ENCODE measurements around the gene SRSF7.

SRSF7 gene

GRCh38 chr2:38754049-38754448 is 2.9 kb upstream of the SRSF7 start:
- no peak for DNase-seq (ENCODE audit: low read depth, low spot score)

- DNase-seq (ENCODE audit: low read depth, low spot score) = no peak
Measured at GRCh38 chr2:38751596-38752410, 642 bp upstream of the SRSF7 start.

GRCh38 chr2:38750011-38750890 is 910 bp downstream of the SRSF7 start:
- no peak for DNase-seq (ENCODE audit: low read depth, low spot score)

GRCh38 chr2:38748943-38749804 is 2.0 kb downstream of the SRSF7 start:
- DNase-seq (ENCODE audit: low read depth, low spot score) = no peak

GRCh38 chr2:38748391-38748790 is 2.8 kb downstream of the SRSF7 start:
- DNase-seq (ENCODE audit: low read depth, low spot score) = no peak

GRCh38 chr2:38747819-38748218 is 3.3 kb downstream of the SRSF7 start:
- no peak for DNase-seq (ENCODE audit: low read depth, low spot score)

- no peak for DNase-seq (ENCODE audit: low read depth, low spot score)
Measured at GRCh38 chr2:38747007-38747424, 4.1 kb downstream of the SRSF7 start.

- DNase-seq (ENCODE audit: low read depth, low spot score) = no peak
Measured at GRCh38 chr2:38745267-38745666, 5.9 kb downstream of the SRSF7 start.

GRCh38 chr2:38744399-38744780 is 6.8 kb downstream of the SRSF7 start:
- no peak for DNase-seq (ENCODE audit: low read depth, low spot score)

GRCh38 chr2:38743672-38744398 is 7.3 kb downstream of the SRSF7 start:
- DNase-seq (ENCODE audit: low read depth, low spot score) = no peak

- no peak for DNase-seq (ENCODE audit: low read depth, low spot score)
Measured at GRCh38 chr2:38742797-38743559, 8.2 kb downstream of the SRSF7 start.

GRCh38 chr2:38740851-38741731 is 10.1 kb downstream of the SRSF7 start:
- peak; percentile 7 for DNase-seq (ENCODE audit: low read depth, low spot score)

- no peak for DNase-seq (ENCODE audit: low read depth, low spot score)
Measured at GRCh38 chr2:38739524-38739923, 11.6 kb downstream of the SRSF7 start.

GRCh38 chr2:38737925-38738324 is 13.2 kb downstream of the SRSF7 start:
- DNase-seq (ENCODE audit: low read depth, low spot score) = no peak

- peak; percentile 40 for DNase-seq (ENCODE audit: low read depth, low spot score)
Measured at GRCh38 chr2:38737000-38737698, 14.0 kb downstream of the SRSF7 start.

GRCh38 chr2:38735999-38736320 is 15.2 kb downstream of the SRSF7 start:
- DNase-seq (ENCODE audit: low read depth, low spot score) = no peak

GRCh38 chr2:38734299-38735058 is 16.7 kb downstream of the SRSF7 start:
- DNase-seq (ENCODE audit: low read depth, low spot score) = no peak

- DNase-seq (ENCODE audit: low read depth, low spot score) = no peak
Measured at GRCh38 chr2:38733300-38733971, 17.7 kb downstream of the SRSF7 start.
